WERI-Rb-1 (cell line): ENCODE data around the gene SIX3.

Source experiments
- DNase-seq: peaks from one replicate; pipeline ENCODE4 v3.0.0-alpha.2; 2020
- H3K27ac ChIP-seq: fragments of 250-450 bp; sonication (Bioruptor Pico); 2 replicates; pipeline ENCODE4 v1.5.1; 2020; ENCODE audit warnings: mild to moderate bottlenecking, moderate library complexity
- H3K27me3 ChIP-seq: fragments of 250-450 bp; sonication (Bioruptor Pico); 2 replicates; pipeline ENCODE4 v1.5.1; 2021; ENCODE audit warnings: mild to moderate bottlenecking, low read depth, moderate library complexity; ENCODE audit not compliant: insufficient read depth, severe bottlenecking
- H3K36me3 ChIP-seq: fragments of 250-450 bp; sonication (Bioruptor Pico); 2 replicates; pipeline ENCODE4 v1.5.1; 2020; ENCODE audit warnings: mild to moderate bottlenecking, moderate library complexity
- H3K4me3 ChIP-seq: 2 replicates; pipeline ENCODE4 v1.5.1; 2011; ENCODE audit warnings: low read depth, mild to moderate bottlenecking, control low read depth, low read length
- H3K9me3 ChIP-seq: fragments of 250-450 bp; sonication (Bioruptor Pico); 2 replicates; pipeline ENCODE4 v1.5.1; 2021; ENCODE audit warnings: mild to moderate bottlenecking, moderate library complexity; ENCODE audit not compliant: severe bottlenecking
- TF ChIP-seq, protein P1 (sequence below): IDR thresholded peaks from 2 replicates; pipeline ENCODE4 v1.5.1; 2011; ENCODE audit warnings: low read depth, mild to moderate bottlenecking, control low read depth, inconsistent platforms, low read length

SIX3 gene

GRCh38 chr2:44920751-44921150, 20.8 kb upstream of the SIX3 start:
- no peaks in the 10 kb centered on the region for H3K27me3 ChIP-seq
- peak; percentile 26 for DNase-seq
- no peak overlapping the region for H3K4me3 ChIP-seq
- H3K36me3 ChIP-seq: no peaks in the 10 kb centered on the region; the same call in 1 of the 2 replicates
- TF ChIP-seq, protein P1, sequence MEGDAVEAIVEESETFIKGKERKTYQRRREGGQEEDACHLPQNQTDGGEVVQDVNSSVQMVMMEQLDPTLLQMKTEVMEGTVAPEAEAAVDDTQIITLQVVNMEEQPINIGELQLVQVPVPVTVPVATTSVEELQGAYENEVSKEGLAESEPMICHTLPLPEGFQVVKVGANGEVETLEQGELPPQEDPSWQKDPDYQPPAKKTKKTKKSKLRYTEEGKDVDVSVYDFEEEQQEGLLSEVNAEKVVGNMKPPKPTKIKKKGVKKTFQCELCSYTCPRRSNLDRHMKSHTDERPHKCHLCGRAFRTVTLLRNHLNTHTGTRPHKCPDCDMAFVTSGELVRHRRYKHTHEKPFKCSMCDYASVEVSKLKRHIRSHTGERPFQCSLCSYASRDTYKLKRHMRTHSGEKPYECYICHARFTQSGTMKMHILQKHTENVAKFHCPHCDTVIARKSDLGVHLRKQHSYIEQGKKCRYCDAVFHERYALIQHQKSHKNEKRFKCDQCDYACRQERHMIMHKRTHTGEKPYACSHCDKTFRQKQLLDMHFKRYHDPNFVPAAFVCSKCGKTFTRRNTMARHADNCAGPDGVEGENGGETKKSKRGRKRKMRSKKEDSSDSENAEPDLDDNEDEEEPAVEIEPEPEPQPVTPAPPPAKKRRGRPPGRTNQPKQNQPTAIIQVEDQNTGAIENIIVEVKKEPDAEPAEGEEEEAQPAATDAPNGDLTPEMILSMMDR: peak; percentile 35
- H3K9me3 ChIP-seq: no peaks in the 10 kb centered on the region
- H3K27ac ChIP-seq: no peak overlapping the region

DNA sequence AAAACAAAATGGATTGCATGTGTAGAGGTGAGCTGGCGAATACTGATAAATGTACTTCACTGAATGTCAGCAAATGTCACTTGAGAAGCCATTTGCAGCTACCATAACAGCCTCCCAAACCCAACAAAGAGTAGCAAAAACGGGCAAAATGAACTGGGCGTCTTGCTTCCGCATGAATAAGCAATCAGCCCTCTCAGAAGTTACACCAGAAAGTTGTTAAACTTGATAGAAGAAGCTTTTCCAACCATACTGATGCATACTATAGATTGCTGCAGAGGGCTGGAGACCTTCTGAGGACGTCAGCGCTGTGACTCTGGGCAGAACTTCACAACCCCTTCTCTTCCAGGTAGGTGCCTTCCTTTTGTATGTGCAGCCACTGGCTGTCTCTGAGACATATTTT, 18.7 kb upstream of the SIX3 start:
- TF ChIP-seq, protein P1: no peak
- no peak overlapping the region for H3K27ac ChIP-seq
- no peak overlapping the region for H3K4me3 ChIP-seq
- no peaks in the 10 kb centered on the region for H3K9me3 ChIP-seq
- no peaks in the 10 kb centered on the region; the same call in 1 of the 2 replicates for H3K36me3 ChIP-seq
- no peak for DNase-seq
- no peaks in the 10 kb centered on the region for H3K27me3 ChIP-seq

DNA sequence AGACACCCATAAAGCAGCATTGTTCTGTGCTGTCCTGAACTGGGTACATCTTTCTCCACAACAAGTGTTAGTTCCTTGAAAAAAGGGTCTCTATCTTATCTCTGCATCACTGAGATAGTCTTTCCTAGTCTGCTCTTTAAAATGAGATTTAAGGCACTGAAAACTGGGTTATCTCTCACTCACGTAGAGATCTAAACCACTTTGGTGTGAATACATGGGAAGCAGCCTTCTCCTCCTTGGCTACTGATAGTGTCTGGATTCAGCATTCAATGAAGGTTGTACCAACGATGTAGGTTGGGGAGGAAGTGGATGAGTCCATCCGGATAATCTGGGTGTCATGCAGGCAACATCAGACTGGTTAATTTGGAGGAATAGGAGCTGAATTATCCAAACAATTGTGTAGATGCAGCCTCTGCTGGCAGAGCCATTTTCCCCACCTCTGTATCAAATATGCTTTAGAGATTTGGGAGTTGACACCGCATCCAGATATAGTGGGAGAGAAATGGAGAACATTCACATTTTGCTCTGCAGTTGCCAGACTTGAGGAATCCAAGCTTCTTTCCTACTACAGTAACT, 15.9 kb upstream of the SIX3 start:
- Histone ChIP-seq H3K4me3 (no peak overlapping the region), H3K9me3 (peaks cover 5% of the 10 kb centered on the region), H3K27me3 (no peaks in the 10 kb centered on the region), H3K27ac (no peak overlapping the region), H3K36me3 (no peaks in the 10 kb centered on the region; the same call in none of the 2 replicates)
- TF ChIP-seq, protein P1: no peak
- no peak for DNase-seq

- Histone ChIP-seq H3K4me3 (no peak overlapping the region), H3K27me3 (no peaks in the 10 kb centered on the region), H3K27ac (no peak overlapping the region), H3K36me3 (peaks cover 2% of the 10 kb centered on the region), H3K9me3 (peaks cover 5% of the 10 kb centered on the region)
- DNase-seq: no peak
- TF ChIP-seq, protein P1: no peak
Measured at GRCh38 chr2:44926957-44927356, 14.5 kb upstream of the SIX3 start.

DNA sequence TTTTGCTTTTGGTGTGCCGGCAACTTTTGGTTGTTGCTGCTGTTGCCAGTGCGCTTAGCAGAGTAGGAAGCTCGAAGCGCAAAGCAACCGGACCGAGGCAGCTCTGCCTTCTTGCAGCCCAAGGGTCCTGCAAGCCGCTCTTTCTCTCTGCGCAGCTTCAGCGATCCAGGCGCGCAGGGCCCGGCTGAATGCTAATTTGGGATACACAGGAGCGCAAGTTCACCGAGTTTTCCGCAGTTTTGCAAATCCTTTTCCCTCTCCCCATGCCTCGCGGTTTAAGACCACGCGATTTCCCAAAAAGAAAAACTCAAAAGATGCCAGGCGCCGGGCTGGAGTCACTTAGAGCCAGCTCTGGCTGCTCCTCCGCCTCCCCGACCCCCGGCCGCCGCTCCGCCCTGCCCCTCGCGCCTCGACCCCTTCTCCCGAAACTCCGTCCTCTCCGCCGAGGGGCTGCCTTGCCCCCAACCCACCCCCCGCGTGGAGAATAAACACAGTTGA, 13.5 kb upstream of the SIX3 start:
- Histone ChIP-seq H3K9me3 (peaks cover 5% of the 10 kb centered on the region), H3K36me3 (peaks cover 13% of the 10 kb centered on the region), H3K27me3 (no peaks in the 10 kb centered on the region), H3K27ac (no peak overlapping the region), H3K4me3 (no peak overlapping the region)
- TF ChIP-seq, protein P1: no peak
- DNase-seq: no peak

- Histone ChIP-seq H3K4me3 (no peak overlapping the region), H3K36me3 (peaks cover 19% of the 10 kb centered on the region)
Measured at GRCh38 chr2:44928483-44929158, 12.9 kb upstream of the SIX3 start.

More at GRCh38 chr2:44928483-44929158, 12.9 kb upstream of the SIX3 start:
- no peaks in the 10 kb centered on the region for H3K27me3 ChIP-seq
- TF ChIP-seq, protein P1: no peak
- peaks cover 5% of the 10 kb centered on the region for H3K9me3 ChIP-seq
- DNase-seq: no peak
- H3K27ac ChIP-seq: no peak overlapping the region
